ENCODE data around the gene TEAD1. TPM values are rescaled to one million over a fixed set of nuclear protein-coding genes. Genes with fewer than 3 reads are reported as not detected.

The TEAD1 gene
- total RNA-seq, 1 donor from 2014 or later, result 51.9 TPM

- H3K36me3 ChIP-seq, result no peaks in the 10 kb centered on the region
- intact Hi-C loops (cut with DNase I), result no loop called here
- peaks cover 64% of the 10 kb centered on the region for H3K4me1 ChIP-seq
- H3K9me3 ChIP-seq, result no peaks in the 10 kb centered on the region
- no peaks in the 10 kb centered on the region for H3K27me3 ChIP-seq (ENCODE audit: low read depth)
- DNase-seq, result no peak
- H3K4me3 ChIP-seq, result no peak overlapping the region
- no peak for ATAC-seq
- no peak overlapping the region for H3K27ac ChIP-seq
- TF ChIP-seq, protein P1, sequence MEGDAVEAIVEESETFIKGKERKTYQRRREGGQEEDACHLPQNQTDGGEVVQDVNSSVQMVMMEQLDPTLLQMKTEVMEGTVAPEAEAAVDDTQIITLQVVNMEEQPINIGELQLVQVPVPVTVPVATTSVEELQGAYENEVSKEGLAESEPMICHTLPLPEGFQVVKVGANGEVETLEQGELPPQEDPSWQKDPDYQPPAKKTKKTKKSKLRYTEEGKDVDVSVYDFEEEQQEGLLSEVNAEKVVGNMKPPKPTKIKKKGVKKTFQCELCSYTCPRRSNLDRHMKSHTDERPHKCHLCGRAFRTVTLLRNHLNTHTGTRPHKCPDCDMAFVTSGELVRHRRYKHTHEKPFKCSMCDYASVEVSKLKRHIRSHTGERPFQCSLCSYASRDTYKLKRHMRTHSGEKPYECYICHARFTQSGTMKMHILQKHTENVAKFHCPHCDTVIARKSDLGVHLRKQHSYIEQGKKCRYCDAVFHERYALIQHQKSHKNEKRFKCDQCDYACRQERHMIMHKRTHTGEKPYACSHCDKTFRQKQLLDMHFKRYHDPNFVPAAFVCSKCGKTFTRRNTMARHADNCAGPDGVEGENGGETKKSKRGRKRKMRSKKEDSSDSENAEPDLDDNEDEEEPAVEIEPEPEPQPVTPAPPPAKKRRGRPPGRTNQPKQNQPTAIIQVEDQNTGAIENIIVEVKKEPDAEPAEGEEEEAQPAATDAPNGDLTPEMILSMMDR (IDR thresholded peaks at IDR 0.05), result no peak
Observed at GRCh38 chr11:12681466-12681865, 7.2 kb downstream of the TEAD1 start.

DNA sequence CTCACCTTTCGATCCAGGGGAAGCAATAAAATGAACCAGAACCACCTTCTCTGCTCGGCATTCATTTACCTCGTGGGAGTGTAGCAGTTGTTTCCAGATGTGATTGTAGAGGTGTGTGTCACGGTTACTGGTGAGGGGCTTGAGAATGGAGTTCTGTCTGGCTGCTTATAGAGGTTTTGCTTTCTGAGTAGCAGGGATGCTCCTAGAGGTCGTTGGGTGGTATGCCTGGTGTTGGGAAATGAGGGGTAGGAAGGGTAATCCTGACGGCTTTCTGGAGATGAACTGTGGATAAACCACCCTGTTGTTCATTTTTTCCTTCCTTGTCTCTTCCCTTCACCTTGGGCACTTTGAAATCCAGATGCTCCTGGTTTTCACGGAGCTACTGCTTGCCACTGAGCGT is 8.1 kb downstream of the TEAD1 start:
- H3K27me3 ChIP-seq (ENCODE audit: low read depth), result no peaks in the 10 kb centered on the region
- peaks cover 56% of the 10 kb centered on the region for H3K4me1 ChIP-seq
- H3K27ac ChIP-seq, result no peak overlapping the region
- H3K4me3 ChIP-seq, result no peak overlapping the region
- TF ChIP-seq, protein P1 (IDR thresholded peaks at IDR 0.05), result no peak
- no peaks in the 10 kb centered on the region for H3K36me3 ChIP-seq
- DNase-seq, result no peak
- no peak for ATAC-seq
- intact Hi-C loops (cut with DNase I), result no loop called here
- no peaks in the 10 kb centered on the region for H3K9me3 ChIP-seq

- Histone ChIP-seq H3K27me3 (ENCODE audit: low read depth) (no peaks in the 10 kb centered on the region), H3K9me3 (no peaks in the 10 kb centered on the region), H3K27ac (no peak overlapping the region), H3K36me3 (no peaks in the 10 kb centered on the region), H3K4me3 (no peak overlapping the region), H3K4me1 (peaks cover 49% of the 10 kb centered on the region)
- DNase-seq (no peak), ATAC-seq (no peak)
- TF ChIP-seq, protein P1 (IDR thresholded peaks at IDR 0.05), result no peak
- intact Hi-C loops (cut with DNase I), result no loop called here
Observed at GRCh38 chr11:12682737-12683500, 8.7 kb downstream of the TEAD1 start.

GRCh38 chr11:12683874-12684273 is 9.7 kb downstream of the TEAD1 start:
- no peak for DNase-seq
- Histone ChIP-seq H3K9me3 (no peaks in the 10 kb centered on the region), H3K4me1 (peaks cover 41% of the 10 kb centered on the region), H3K4me3 (no peak overlapping the region), H3K36me3 (no peaks in the 10 kb centered on the region), H3K27me3 (ENCODE audit: low read depth) (no peaks in the 10 kb centered on the region), H3K27ac (no peak overlapping the region)
- intact Hi-C loops (cut with DNase I), result no loop called here
- ATAC-seq, result no peak
- TF ChIP-seq, protein P1 (IDR thresholded peaks at IDR 0.05), result no peak

GRCh38 chr11:12684315-12684714 is 10.1 kb downstream of the TEAD1 start:
- ATAC-seq (no peak), DNase-seq (no peak)
- Histone ChIP-seq H3K4me3 (no peak overlapping the region), H3K4me1 (peaks cover 37% of the 10 kb centered on the region), H3K27ac (no peak overlapping the region), H3K36me3 (no peaks in the 10 kb centered on the region), H3K9me3 (no peaks in the 10 kb centered on the region), H3K27me3 (ENCODE audit: low read depth) (no peaks in the 10 kb centered on the region)
- TF ChIP-seq, protein P1 (IDR thresholded peaks at IDR 0.05), result no peak
- intact Hi-C loops (cut with DNase I), result no loop called here
